ENCODE results near the gene COPS7B.
"Not testable (repeated sequence)": the region's sequence is repeated elsewhere in the genome, so short reads cannot be mapped to it uniquely, and the experiment has no call there.

Gene COPS7B

GRCh38 chr2:231786177-231786916, at the start of gene COPS7B:
Gene COPS7B (plus strand): TSS chr2:231786445. CDS start chr2:231788571, 2,126 bp downstream.
- peak; percentile 78 to 83 (median 79) for DNase-seq (ENCODE audit: low read depth in 2 of 3, low spot score in 1 of 3)

- DNase-seq (ENCODE audit: low read depth in 2 of 3, low spot score in 1 of 3): no peak
These were observed 48.5 kb upstream of the COPS7B start for GRCh38 chr2:231737761-231738160.

GRCh38 chr2:231743376-231744116, 42.7 kb upstream of the COPS7B start:
- DNase-seq (ENCODE audit: low read depth in 2 of 3, low spot score in 1 of 3): no peak

- DNase-seq (ENCODE audit: low read depth in 2 of 3, low spot score in 1 of 3): no peak
These were observed 40.8 kb upstream of the COPS7B start for GRCh38 chr2:231745303-231746038.

- DNase-seq (ENCODE audit: low read depth in 2 of 3, low spot score in 1 of 3): not testable (repeated sequence)
These were observed 37.9 kb upstream of the COPS7B start for GRCh38 chr2:231748153-231748896.

GRCh38 chr2:231749016-231749415, 37.2 kb upstream of the COPS7B start:
- not testable (repeated sequence) for DNase-seq (ENCODE audit: low read depth in 2 of 3, low spot score in 1 of 3)

- DNase-seq (ENCODE audit: low read depth in 2 of 3, low spot score in 1 of 3): no peak
These were observed 35.0 kb upstream of the COPS7B start for GRCh38 chr2:231751042-231751815.

- no peak for DNase-seq (ENCODE audit: low read depth in 2 of 3, low spot score in 1 of 3)
These were observed 34.2 kb upstream of the COPS7B start for GRCh38 chr2:231752061-231752460.

GRCh38 chr2:231761735-231762134, 24.5 kb upstream of the COPS7B start:
- no peak for DNase-seq (ENCODE audit: low read depth in 2 of 3, low spot score in 1 of 3)

- DNase-seq (ENCODE audit: low read depth in 2 of 3, low spot score in 1 of 3): no peak
These were observed 22.1 kb upstream of the COPS7B start for GRCh38 chr2:231764124-231764523.

GRCh38 chr2:231764760-231765159, 21.5 kb upstream of the COPS7B start:
- no peak for DNase-seq (ENCODE audit: low read depth in 2 of 3, low spot score in 1 of 3)

- DNase-seq (ENCODE audit: low read depth in 2 of 3, low spot score in 1 of 3): no peak
These were observed 20.7 kb upstream of the COPS7B start for GRCh38 chr2:231765496-231765929.

- no peak for DNase-seq (ENCODE audit: low read depth in 2 of 3, low spot score in 1 of 3)
These were observed 16.8 kb upstream of the COPS7B start for GRCh38 chr2:231769170-231770136.

- no peak for DNase-seq (ENCODE audit: low read depth in 2 of 3, low spot score in 1 of 3)
These were observed 5.9 kb upstream of the COPS7B start for GRCh38 chr2:231780123-231780908.

- peak; percentile 93 to 98 (median 96) for DNase-seq (ENCODE audit: low read depth in 2 of 3, low spot score in 1 of 3)
These were observed 5.1 kb upstream of the COPS7B start, which contains the start of gene PDE6D for GRCh38 chr2:231780909-231781797. Gene PDE6D (minus strand): TSS chr2:231781282. CDS start chr2:231781114, 168 bp downstream.

GRCh38 chr2:231781798-231782726, 4.2 kb upstream of the COPS7B start:
- DNase-seq (ENCODE audit: low read depth in 2 of 3, low spot score in 1 of 3): no peak
